GM21526 (cell line): ENCODE data around the gene KAZN.

Experiments used
- ATAC-seq: cut with Tn5 transposase; IDR thresholded peaks from one replicate; pipeline ENCODE4 v1.9.1; 2021; ENCODE audit warnings: moderate library complexity; ENCODE audit not compliant: unreplicated experiment, low FRiP score

KAZN gene

GRCh38 chr1:14611792-14612191 is 13.3 kb downstream of the KAZN start:
- ATAC-seq: no peak

- no peak for ATAC-seq
Observed at GRCh38 chr1:14612256-14612655, 13.8 kb downstream of the KAZN start.

GRCh38 chr1:14613926-14614325 is 15.4 kb downstream of the KAZN start:
- ATAC-seq: no peak

- no peak for ATAC-seq
Observed at GRCh38 chr1:14614341-14614740, 15.9 kb downstream of the KAZN start.

- ATAC-seq: no peak
Observed at GRCh38 chr1:14615549-14616218, 17.2 kb downstream of the KAZN start.

GRCh38 chr1:14616632-14617396 is 18.3 kb downstream of the KAZN start:
- ATAC-seq: no peak

- no peak for ATAC-seq
Observed at GRCh38 chr1:14617791-14618190, 19.3 kb downstream of the KAZN start.

- no peak for ATAC-seq
Observed at GRCh38 chr1:14620941-14621340, 22.5 kb downstream of the KAZN start.

GRCh38 chr1:14623090-14623489 is 24.6 kb downstream of the KAZN start:
- no peak for ATAC-seq

- ATAC-seq: no peak
Observed at GRCh38 chr1:14624941-14625340, 26.5 kb downstream of the KAZN start.

- no peak for ATAC-seq
Observed at GRCh38 chr1:14625572-14625971, 27.1 kb downstream of the KAZN start.

- ATAC-seq: no peak
Observed at GRCh38 chr1:14625996-14626395, 27.5 kb downstream of the KAZN start.

GRCh38 chr1:14626869-14627607 is 28.6 kb downstream of the KAZN start:
- no peak for ATAC-seq

- no peak for ATAC-seq
Observed at GRCh38 chr1:14627608-14628489, 29.4 kb downstream of the KAZN start.

- ATAC-seq: no peak
Observed at GRCh38 chr1:14629363-14630014, 31.0 kb downstream of the KAZN start.

GRCh38 chr1:14630986-14631385 is 32.5 kb downstream of the KAZN start:
- ATAC-seq: no peak

- no peak for ATAC-seq
Observed at GRCh38 chr1:14631421-14631820, 32.9 kb downstream of the KAZN start.

GRCh38 chr1:14634486-14634885 is 36.0 kb downstream of the KAZN start:
- no peak for ATAC-seq

- no peak for ATAC-seq
Observed at GRCh38 chr1:14635421-14635820, 36.9 kb downstream of the KAZN start.
